ENCODE measurements around the gene CARD9. TPM values are rescaled to one million over a fixed set of nuclear protein-coding genes. Genes with fewer than 3 reads are reported as not detected.

CARD9 gene
- total and polyA plus RNA-seq, 2 experiments from 2014 or later, result 0.11 to 0.60 TPM

DNA sequence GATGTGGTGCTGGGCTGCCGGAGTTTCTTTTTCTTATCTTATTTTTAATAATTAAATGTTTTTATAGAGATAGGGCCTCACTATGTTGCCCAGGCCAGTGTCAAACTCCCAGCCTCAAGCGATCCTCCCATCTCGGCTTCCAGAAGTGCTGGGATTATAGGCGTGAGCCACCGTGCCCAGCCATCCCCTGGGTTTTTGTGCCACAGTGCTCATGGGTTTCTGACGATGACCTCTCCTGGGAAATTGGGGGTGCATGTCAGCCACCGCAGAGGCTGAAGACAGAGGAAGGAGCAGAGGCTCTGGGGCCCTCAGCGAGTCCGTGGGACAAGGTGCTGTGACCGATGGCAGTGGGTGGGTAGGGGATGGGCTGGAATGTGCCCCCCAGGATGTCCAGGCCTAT, 31.7 kb downstream of the CARD9 start:
- H3F3A ChIP-seq (ENCODE audit: insufficient read depth), result peaks cover 8% of the 10 kb centered on the region; the same call in 1 of the 2 replicates
- in situ Hi-C loops (cut with MboI), result no loop called here
- WGBS, 2 experiments (ENCODE audit: low coverage in 1 of 2, low lambda C conversion rate in 2 of 2, missing lambda C conversion rate in 2 of 2), result 76% methylated on average over 8 to 10 of the region's 10 CpGs
- H3K9me3 ChIP-seq (ENCODE audit: low read depth), result no peaks in the 10 kb centered on the region
- H3K4me1 ChIP-seq (ENCODE audit: insufficient read depth), result peaks cover 19% of the 10 kb centered on the region
- no peaks in the 10 kb centered on the region for H3K79me2 ChIP-seq (ENCODE audit: insufficient read depth)
- no peak for TF ChIP-seq EZH2 (IDR thresholded peaks at IDR 0.05; ENCODE audit: insufficient read depth, poor library complexity, severe bottlenecking)
- no peak for TF ChIP-seq EZH2phosphoT487 (IDR thresholded peaks at IDR 0.05; ENCODE audit: insufficient read depth, low read depth)
- no peaks in the 10 kb centered on the region for H3K9me2 ChIP-seq (ENCODE audit: insufficient read depth)
- H3K27me3 ChIP-seq (replicated peaks; ENCODE audit: insufficient read depth), result no peaks in the 10 kb centered on the region
- no peak overlapping the region for H3K4me2 ChIP-seq (ENCODE audit: unreplicated experiment)
- H3K9ac ChIP-seq, result no peak overlapping the region
- H2AFZ ChIP-seq, result no peak overlapping the region
- H3K4me3 ChIP-seq, result no peak overlapping the region
- H3K36me3 ChIP-seq (ENCODE audit: low read depth), result no peaks in the 10 kb centered on the region; the same call in 1 of the 2 replicates
- no peak for DNase-seq
- H3K27ac ChIP-seq, result no peak overlapping the region
- H4K20me1 ChIP-seq (ENCODE audit: insufficient read depth), result no peaks in the 10 kb centered on the region

DNA sequence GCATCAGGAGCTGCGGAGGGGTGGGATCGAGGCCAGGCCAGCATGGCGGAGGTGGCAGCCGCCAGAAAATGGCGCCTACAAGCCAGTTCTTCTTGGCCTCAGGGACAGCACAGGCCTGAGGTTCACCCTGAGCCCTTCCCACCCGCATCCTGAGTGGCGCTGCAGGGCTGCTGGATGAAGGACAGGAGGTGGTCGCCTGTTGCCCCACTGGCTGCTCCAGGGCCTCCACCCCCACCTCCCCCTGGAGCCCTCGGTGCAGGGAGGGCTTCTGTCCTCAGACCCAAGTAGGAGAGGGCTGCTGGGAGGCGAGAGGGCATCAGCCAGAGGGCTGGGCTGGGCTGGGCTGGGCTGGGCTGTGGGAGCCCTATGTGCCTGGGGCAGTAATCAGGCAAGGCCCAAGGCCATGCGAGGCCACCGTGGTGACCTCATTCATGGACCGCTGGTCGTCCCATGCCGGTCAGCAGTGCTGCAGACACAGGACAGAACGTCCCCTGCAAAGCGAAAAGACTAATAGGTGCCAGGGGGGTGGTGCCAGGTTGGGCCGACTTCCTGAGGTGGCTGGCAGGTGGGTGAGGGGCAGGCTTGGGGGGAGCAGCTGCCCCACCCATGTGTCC, 32.3 kb downstream of the CARD9 start:
- Histone ChIP-seq H3K9me2 (ENCODE audit: insufficient read depth) (no peaks in the 10 kb centered on the region), H3K27me3 (replicated peaks; ENCODE audit: insufficient read depth) (no peaks in the 10 kb centered on the region), H3K9me3 (ENCODE audit: low read depth) (no peaks in the 10 kb centered on the region), H2AFZ (no peak overlapping the region), H3F3A (ENCODE audit: insufficient read depth) (peaks cover 8% of the 10 kb centered on the region; the same call in 1 of the 2 replicates), H3K79me2 (ENCODE audit: insufficient read depth) (no peaks in the 10 kb centered on the region), H3K9ac (no peak overlapping the region), H4K20me1 (ENCODE audit: insufficient read depth) (no peaks in the 10 kb centered on the region), H3K4me3 (no peak overlapping the region), H3K27ac (no peak overlapping the region), H3K4me2 (ENCODE audit: unreplicated experiment) (no peak overlapping the region), H3K36me3 (ENCODE audit: low read depth) (no peaks in the 10 kb centered on the region; the same call in 1 of the 2 replicates), H3K4me1 (ENCODE audit: insufficient read depth) (peaks cover 14% of the 10 kb centered on the region)
- in situ Hi-C loops (cut with MboI), result no loop called here
- DNase-seq, result no peak
- WGBS, 2 experiments (ENCODE audit: low coverage in 1 of 2, low lambda C conversion rate in 2 of 2, missing lambda C conversion rate in 2 of 2), result 82 to 84% methylated on average over 17 of the region's 18 CpGs
- TF ChIP-seq EZH2phosphoT487 (IDR thresholded peaks at IDR 0.05; ENCODE audit: insufficient read depth, low read depth) (no peak), EZH2 (IDR thresholded peaks at IDR 0.05; ENCODE audit: insufficient read depth, poor library complexity, severe bottlenecking) (no peak)

DNA sequence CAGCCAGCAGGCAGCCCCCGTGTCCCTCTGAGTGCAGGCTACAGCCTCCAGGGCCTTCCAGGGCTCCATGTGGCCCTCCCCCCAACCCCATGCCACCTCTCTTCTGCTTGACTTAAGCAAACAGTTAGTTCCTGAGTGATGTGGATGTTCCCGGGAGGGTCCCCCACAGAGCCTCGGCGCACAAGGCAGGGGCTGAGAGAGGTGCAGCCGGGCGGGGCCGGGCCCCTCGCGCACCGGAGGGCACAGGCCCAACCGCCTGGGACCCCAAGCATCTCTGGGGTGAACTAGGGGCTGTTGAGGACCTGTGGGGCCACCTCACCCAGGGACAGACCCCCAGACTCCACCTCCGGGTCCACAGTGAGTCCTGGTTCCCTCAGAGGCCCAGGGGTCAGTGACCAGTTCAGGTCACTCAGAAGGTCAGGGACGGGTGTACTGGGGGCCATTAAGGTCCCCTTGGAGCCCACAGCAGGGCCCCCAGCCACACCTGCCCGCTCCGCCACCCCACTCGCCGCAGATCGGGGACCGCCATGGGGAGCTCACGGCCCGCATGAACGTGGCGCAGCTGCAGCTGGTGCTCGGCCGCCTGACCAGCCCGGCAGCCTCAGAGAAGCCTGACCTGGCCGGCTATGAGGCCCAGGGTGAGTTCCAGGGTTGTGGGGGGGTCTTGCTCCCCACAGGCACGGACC, 33.0 kb downstream of the CARD9 start:
- no peak overlapping the region for H2AFZ ChIP-seq
- H3K4me1 ChIP-seq (ENCODE audit: insufficient read depth), result peaks cover 9% of the 10 kb centered on the region; the same call in 1 of the 2 replicates
- H3K36me3 ChIP-seq (ENCODE audit: low read depth), result no peaks in the 10 kb centered on the region; the same call in 1 of the 2 replicates
- no peaks in the 10 kb centered on the region for H3K27me3 ChIP-seq (replicated peaks; ENCODE audit: insufficient read depth)
- H3K4me3 ChIP-seq, result no peak overlapping the region
- no peaks in the 10 kb centered on the region for H4K20me1 ChIP-seq (ENCODE audit: insufficient read depth)
- in situ Hi-C loops (cut with MboI), result no loop called here
- H3K27ac ChIP-seq, result no peak overlapping the region
- no peak for TF ChIP-seq EZH2phosphoT487 (IDR thresholded peaks at IDR 0.05; ENCODE audit: insufficient read depth, low read depth)
- no peak for TF ChIP-seq EZH2 (IDR thresholded peaks at IDR 0.05; ENCODE audit: insufficient read depth, poor library complexity, severe bottlenecking)
- H3K4me2 ChIP-seq (ENCODE audit: unreplicated experiment), result no peak overlapping the region
- H3K79me2 ChIP-seq (ENCODE audit: insufficient read depth), result no peaks in the 10 kb centered on the region
- DNase-seq, result no peak
- WGBS, 2 experiments (ENCODE audit: low coverage in 1 of 2, low lambda C conversion rate in 2 of 2, missing lambda C conversion rate in 2 of 2), result 91 to 93% methylated on average over 26 to 28 of the region's 28 CpGs
- peaks cover 8% of the 10 kb centered on the region; the same call in 1 of the 2 replicates for H3F3A ChIP-seq (ENCODE audit: insufficient read depth)
- H3K9ac ChIP-seq, result no peak overlapping the region
- no peaks in the 10 kb centered on the region for H3K9me3 ChIP-seq (ENCODE audit: low read depth)
- no peaks in the 10 kb centered on the region for H3K9me2 ChIP-seq (ENCODE audit: insufficient read depth)

DNA sequence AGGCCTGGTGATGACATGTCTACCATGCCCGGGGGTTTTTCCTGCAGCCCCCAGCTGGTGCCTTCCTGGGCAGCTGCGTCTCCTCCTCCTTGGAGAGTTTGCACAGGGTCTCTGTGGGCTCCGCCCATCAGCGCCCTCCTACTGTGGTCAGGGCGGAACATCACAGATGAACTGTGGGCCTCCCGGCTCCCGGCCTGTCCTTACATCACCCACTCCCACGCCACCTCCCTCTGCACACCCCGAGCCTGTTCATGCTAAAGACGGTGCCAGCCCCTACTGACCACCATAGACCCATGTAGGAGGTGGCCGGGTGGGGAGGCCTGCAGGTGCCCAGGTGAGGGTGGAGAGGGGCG, 33.5 kb downstream of the CARD9 start:
- TF ChIP-seq EZH2phosphoT487 (IDR thresholded peaks at IDR 0.05; ENCODE audit: insufficient read depth, low read depth) (no peak), EZH2 (IDR thresholded peaks at IDR 0.05; ENCODE audit: insufficient read depth, poor library complexity, severe bottlenecking) (no peak)
- H4K20me1 ChIP-seq (ENCODE audit: insufficient read depth), result no peaks in the 10 kb centered on the region

More for the DNA sequence above, 33.5 kb downstream of the CARD9 start:
- no peaks in the 10 kb centered on the region for H3K79me2 ChIP-seq (ENCODE audit: insufficient read depth)
- H3K27ac ChIP-seq, result no peak overlapping the region
- H3K4me3 ChIP-seq, result no peak overlapping the region
- H3K9me3 ChIP-seq (ENCODE audit: low read depth), result no peaks in the 10 kb centered on the region
- H3K4me1 ChIP-seq (ENCODE audit: insufficient read depth), result peaks cover 3% of the 10 kb centered on the region; the same call in 1 of the 2 replicates
- 90 to 95% methylated on average over 12 of the region's 12 CpGs for WGBS, 2 experiments (ENCODE audit: low coverage in 1 of 2, low lambda C conversion rate in 2 of 2, missing lambda C conversion rate in 2 of 2)
- H3K27me3 ChIP-seq (replicated peaks; ENCODE audit: insufficient read depth), result no peaks in the 10 kb centered on the region
- peaks cover 7% of the 10 kb centered on the region; the same call in 1 of the 2 replicates for H3F3A ChIP-seq (ENCODE audit: insufficient read depth)
- no peak overlapping the region for H3K4me2 ChIP-seq (ENCODE audit: unreplicated experiment)
- H3K36me3 ChIP-seq (ENCODE audit: low read depth), result no peaks in the 10 kb centered on the region; the same call in 1 of the 2 replicates
- no peaks in the 10 kb centered on the region for H3K9me2 ChIP-seq (ENCODE audit: insufficient read depth)
- no peak overlapping the region for H2AFZ ChIP-seq
- DNase-seq, result no peak
- H3K9ac ChIP-seq, result no peak overlapping the region
- in situ Hi-C loops (cut with MboI), result no loop called here
